AG09309 (cell line): ENCODE measurements around the gene PLOD1.

Experiments used
- DNase-seq: peaks from one replicate; pipeline ENCODE4 v3.0.0-alpha.2; 2010; ENCODE audit warnings: low read depth
- H3K4me3 ChIP-seq: 2 replicates; pipeline ENCODE4 v1.5.1; 2011; ENCODE audit warnings: mild to moderate bottlenecking, low read depth, low read length, moderate library complexity; ENCODE audit not compliant: control insufficient read depth
- TF ChIP-seq, protein P1 (sequence below): IDR thresholded peaks from 2 replicates; pipeline ENCODE4 v1.5.1; 2011; ENCODE audit warnings: mild to moderate bottlenecking, low read depth, low read length, inconsistent platforms; ENCODE audit not compliant: insufficient read depth, control insufficient read depth; ENCODE audit errors: missing control alignments

Gene PLOD1

DNA sequence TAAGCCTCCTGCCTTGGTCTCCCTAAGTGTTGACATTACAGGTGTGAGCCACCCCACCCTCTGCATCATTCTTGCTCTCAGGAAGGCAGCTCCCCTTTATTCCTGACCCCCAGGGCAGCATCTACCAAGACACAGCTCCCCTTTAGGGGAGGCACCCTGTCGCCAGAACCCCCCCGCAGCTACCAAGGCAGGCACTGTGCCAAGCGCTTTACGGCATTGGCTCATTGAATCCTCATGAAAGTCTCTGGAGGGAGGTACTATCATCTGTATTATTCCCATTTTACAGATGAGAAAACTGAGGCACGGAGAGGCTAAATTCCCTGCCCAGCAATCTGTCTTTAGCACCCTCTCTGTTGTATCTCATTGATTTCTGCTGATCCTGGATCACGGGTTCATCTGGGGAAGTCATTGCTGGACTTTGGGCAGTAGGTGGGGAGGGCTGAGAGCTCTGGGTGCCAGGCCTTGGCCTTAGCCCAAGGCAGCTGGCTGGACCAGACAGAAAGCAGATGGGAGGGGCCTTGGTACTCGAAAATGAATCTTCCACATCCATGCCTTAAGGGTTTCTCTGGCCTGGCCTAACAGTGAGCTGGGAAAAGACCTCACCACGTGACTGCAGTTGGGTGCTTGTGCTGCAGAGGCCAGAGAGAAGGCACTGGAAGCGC is 5.9 kb downstream of the PLOD1 start:
- no peak overlapping the region for H3K4me3 ChIP-seq
- TF ChIP-seq, protein P1, sequence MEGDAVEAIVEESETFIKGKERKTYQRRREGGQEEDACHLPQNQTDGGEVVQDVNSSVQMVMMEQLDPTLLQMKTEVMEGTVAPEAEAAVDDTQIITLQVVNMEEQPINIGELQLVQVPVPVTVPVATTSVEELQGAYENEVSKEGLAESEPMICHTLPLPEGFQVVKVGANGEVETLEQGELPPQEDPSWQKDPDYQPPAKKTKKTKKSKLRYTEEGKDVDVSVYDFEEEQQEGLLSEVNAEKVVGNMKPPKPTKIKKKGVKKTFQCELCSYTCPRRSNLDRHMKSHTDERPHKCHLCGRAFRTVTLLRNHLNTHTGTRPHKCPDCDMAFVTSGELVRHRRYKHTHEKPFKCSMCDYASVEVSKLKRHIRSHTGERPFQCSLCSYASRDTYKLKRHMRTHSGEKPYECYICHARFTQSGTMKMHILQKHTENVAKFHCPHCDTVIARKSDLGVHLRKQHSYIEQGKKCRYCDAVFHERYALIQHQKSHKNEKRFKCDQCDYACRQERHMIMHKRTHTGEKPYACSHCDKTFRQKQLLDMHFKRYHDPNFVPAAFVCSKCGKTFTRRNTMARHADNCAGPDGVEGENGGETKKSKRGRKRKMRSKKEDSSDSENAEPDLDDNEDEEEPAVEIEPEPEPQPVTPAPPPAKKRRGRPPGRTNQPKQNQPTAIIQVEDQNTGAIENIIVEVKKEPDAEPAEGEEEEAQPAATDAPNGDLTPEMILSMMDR: no peak
- no peak for DNase-seq

DNA sequence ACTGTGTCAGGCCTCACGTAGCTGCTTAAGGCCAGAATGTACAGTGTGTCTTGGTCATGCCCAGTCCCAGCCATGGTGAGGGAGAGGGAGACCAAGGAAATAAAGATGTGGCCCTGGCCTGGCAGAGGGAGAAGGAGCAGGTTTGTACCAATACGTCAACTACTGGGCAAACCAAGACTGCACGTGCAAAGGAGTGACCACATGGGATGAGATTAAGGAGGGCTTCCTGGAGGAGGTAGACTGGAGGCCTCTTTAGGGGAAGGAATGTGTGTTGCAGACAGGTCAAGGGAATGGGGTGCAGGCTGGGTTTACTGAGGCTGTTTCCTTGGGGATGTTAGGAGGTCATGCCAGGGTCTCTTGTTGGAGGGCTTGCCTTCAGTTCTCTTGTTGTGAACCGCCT is 7.8 kb downstream of the PLOD1 start:
- TF ChIP-seq, protein P1: no peak
- DNase-seq: no peak
- no peak overlapping the region for H3K4me3 ChIP-seq

DNA sequence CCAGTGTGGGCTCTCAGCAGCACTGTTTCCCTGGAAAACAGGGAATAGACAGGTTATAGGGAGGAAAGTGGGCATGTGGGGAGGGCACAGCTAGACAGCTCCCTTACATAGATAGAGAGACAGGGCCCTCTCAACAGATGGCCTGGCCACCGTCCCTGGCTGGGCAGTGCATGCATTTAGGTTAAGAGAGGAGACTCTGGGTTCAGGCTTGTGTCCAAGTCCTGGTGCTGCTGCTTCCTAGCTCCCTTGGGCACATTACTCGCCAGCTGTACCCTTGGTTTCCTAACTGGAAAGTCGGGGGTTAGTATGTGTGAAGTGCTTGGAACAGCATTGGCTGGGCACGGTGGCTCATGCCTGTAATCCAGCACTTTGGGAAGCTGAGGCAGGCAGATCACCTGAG is 9.1 kb downstream of the PLOD1 start:
- no peak overlapping the region for H3K4me3 ChIP-seq
- no peak for DNase-seq
- TF ChIP-seq, protein P1: no peak

- TF ChIP-seq, protein P1: no peak
- H3K4me3 ChIP-seq: no peak overlapping the region
- no peak for DNase-seq
Observed at GRCh38 chr1:11944358-11944931, 9.9 kb downstream of the PLOD1 start.

DNA sequence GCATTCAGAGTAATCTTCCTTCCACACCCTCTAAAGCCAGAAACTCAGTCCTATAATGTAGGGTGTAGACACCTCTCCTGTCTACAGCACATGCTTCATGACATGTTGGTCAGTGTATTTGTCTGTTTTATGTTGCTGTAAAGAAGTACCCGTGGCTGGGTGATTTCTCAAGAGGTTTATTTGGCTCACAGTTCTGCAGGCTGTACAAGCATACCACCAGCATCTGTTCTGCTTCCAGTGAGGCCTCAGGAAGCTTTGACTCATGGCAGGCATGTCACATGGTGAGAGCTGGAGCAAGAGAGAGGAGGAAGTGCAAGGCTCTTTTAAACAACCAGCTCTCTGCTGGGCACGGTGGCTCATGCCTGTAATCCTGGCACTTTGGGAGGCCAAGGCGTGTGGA is 12.1 kb downstream of the PLOD1 start:
- TF ChIP-seq, protein P1: no peak
- DNase-seq: no peak
- no peak overlapping the region for H3K4me3 ChIP-seq

GRCh38 chr1:11948822-11949458 is 14.4 kb downstream of the PLOD1 start:
- no peak for DNase-seq
- no peak overlapping the region for H3K4me3 ChIP-seq
- TF ChIP-seq, protein P1: no peak
